Measurements from ENCODE around the gene GET4. TPM values are rescaled to one million over a fixed set of nuclear protein-coding genes. Genes with fewer than 3 reads are reported as not detected.

GET4 gene
- total and polyA plus RNA-seq, 2 of the 8 experiments (the other 6 are each of a cell fraction or from before 2014, with no cell fraction given): 56.7 to 74.1 TPM

DNA sequence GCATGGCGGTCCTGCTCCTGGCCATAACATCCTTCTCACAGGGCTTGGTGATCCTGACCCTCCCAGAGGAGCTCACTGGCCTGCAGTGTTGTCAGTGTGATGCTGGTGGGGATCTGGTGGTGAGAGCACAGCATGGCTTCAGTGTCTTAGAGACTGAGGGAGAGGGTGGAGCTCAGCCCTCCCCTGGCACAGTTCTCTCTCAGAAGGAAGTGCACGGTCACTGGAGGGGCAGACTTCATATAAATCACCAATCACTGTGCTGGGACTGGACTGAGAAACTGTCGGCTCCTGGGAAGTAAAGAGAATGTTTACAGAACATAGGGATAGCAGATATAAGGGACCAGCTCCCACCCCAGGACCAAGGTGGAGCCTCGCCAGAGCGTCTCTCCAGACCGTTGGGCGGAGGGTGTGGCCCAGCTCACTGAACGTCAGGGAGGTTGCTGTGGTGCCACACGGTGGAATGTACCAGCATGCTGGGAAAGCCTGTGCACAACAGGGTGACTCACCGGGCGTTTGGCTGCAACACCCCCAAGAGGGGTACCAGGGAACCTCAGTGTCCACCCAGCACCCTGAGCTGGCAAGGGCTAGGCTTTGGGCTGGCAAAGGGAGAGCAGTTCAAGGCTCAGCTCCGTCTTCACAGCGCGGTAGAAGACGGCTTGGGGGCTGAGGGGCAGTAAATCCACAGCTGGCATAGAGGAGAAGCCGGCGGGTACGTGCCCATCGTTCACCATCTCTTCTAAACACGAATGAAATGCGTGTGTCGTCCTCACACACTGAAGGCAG lies 8.8 kb upstream of the GET4 start (continued):
- TF ChIP-seq, protein P1, sequence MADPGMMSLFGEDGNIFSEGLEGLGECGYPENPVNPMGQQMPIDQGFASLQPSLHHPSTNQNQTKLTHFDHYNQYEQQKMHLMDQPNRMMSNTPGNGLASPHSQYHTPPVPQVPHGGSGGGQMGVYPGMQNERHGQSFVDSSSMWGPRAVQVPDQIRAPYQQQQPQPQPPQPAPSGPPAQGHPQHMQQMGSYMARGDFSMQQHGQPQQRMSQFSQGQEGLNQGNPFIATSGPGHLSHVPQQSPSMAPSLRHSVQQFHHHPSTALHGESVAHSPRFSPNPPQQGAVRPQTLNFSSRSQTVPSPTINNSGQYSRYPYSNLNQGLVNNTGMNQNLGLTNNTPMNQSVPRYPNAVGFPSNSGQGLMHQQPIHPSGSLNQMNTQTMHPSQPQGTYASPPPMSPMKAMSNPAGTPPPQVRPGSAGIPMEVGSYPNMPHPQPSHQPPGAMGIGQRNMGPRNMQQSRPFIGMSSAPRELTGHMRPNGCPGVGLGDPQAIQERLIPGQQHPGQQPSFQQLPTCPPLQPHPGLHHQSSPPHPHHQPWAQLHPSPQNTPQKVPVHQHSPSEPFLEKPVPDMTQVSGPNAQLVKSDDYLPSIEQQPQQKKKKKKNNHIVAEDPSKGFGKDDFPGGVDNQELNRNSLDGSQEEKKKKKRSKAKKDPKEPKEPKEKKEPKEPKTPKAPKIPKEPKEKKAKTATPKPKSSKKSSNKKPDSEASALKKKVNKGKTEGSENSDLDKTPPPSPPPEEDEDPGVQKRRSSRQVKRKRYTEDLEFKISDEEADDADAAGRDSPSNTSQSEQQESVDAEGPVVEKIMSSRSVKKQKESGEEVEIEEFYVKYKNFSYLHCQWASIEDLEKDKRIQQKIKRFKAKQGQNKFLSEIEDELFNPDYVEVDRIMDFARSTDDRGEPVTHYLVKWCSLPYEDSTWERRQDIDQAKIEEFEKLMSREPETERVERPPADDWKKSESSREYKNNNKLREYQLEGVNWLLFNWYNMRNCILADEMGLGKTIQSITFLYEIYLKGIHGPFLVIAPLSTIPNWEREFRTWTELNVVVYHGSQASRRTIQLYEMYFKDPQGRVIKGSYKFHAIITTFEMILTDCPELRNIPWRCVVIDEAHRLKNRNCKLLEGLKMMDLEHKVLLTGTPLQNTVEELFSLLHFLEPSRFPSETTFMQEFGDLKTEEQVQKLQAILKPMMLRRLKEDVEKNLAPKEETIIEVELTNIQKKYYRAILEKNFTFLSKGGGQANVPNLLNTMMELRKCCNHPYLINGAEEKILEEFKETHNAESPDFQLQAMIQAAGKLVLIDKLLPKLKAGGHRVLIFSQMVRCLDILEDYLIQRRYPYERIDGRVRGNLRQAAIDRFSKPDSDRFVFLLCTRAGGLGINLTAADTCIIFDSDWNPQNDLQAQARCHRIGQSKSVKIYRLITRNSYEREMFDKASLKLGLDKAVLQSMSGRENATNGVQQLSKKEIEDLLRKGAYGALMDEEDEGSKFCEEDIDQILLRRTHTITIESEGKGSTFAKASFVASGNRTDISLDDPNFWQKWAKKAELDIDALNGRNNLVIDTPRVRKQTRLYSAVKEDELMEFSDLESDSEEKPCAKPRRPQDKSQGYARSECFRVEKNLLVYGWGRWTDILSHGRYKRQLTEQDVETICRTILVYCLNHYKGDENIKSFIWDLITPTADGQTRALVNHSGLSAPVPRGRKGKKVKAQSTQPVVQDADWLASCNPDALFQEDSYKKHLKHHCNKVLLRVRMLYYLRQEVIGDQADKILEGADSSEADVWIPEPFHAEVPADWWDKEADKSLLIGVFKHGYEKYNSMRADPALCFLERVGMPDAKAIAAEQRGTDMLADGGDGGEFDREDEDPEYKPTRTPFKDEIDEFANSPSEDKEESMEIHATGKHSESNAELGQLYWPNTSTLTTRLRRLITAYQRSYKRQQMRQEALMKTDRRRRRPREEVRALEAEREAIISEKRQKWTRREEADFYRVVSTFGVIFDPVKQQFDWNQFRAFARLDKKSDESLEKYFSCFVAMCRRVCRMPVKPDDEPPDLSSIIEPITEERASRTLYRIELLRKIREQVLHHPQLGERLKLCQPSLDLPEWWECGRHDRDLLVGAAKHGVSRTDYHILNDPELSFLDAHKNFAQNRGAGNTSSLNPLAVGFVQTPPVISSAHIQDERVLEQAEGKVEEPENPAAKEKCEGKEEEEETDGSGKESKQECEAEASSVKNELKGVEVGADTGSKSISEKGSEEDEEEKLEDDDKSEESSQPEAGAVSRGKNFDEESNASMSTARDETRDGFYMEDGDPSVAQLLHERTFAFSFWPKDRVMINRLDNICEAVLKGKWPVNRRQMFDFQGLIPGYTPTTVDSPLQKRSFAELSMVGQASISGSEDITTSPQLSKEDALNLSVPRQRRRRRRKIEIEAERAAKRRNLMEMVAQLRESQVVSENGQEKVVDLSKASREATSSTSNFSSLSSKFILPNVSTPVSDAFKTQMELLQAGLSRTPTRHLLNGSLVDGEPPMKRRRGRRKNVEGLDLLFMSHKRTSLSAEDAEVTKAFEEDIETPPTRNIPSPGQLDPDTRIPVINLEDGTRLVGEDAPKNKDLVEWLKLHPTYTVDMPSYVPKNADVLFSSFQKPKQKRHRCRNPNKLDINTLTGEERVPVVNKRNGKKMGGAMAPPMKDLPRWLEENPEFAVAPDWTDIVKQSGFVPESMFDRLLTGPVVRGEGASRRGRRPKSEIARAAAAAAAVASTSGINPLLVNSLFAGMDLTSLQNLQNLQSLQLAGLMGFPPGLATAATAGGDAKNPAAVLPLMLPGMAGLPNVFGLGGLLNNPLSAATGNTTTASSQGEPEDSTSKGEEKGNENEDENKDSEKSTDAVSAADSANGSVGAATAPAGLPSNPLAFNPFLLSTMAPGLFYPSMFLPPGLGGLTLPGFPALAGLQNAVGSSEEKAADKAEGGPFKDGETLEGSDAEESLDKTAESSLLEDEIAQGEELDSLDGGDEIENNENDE (IDR thresholded peaks at IDR 0.05; ENCODE audit: insufficient replicate concordance, low read length): no peak
- no peak for TF ChIP-seq TAF1 (IDR thresholded peaks at IDR 0.05; ENCODE audit: low read depth, low read length)
- no peak for TF ChIP-seq JUN (IDR thresholded peaks at IDR 0.05; ENCODE audit: low read depth, low read length)

Measured in H1 (cell line).